ENCODE data around the gene ARF1. TPM values are rescaled to one million over a fixed set of nuclear protein-coding genes. Genes with fewer than 3 reads are reported as not detected.
A peak's percentile ranks its signal among the peaks of the same experiment; 100 is the strongest.

The ARF1 gene
- total RNA-seq, 4 donors from 2014 or later: 378 to 457 (median 410) TPM

- 85 to 87% methylated on average over 12 of the region's 12 CpGs for WGBS, 2 donors
- no peak for DNase-seq
Measured at GRCh38 chr1:228134591-228134990, 52.1 kb downstream of the ARF1 start.

GRCh38 chr1:228136901-228137300, 54.4 kb downstream of the ARF1 start:
- intact Hi-C loops (cut with DNase I): loop anchor here (10.0 kb wide), 1 partner anchor 78 kb away; no protein-coding TSS in a partner anchor
- no peaks in the 10 kb centered on the region for H3K9me3 ChIP-seq
- no peak for DNase-seq
- peaks cover 12% of the 10 kb centered on the region in 2 donors for H3K4me1 ChIP-seq
- H3K27me3 ChIP-seq: no peaks in the 10 kb centered on the region
- H3K4me3 ChIP-seq (replicated peaks in 1 of 3): no peak overlapping the region
- no peak overlapping the region for H3K27ac ChIP-seq
- H3K36me3 ChIP-seq: no peaks in the 10 kb centered on the region
- WGBS, 2 donors: 55 to 64% methylated on average over 1 of the region's 1 CpG
- TF ChIP-seq CTCF (IDR thresholded peaks at IDR 0.05) (no peak), POLR2A (IDR thresholded peaks at IDR 0.05) (no peak)

More at GRCh38 chr1:228134591-228134990, 52.1 kb downstream of the ARF1 start:
- TF ChIP-seq POLR2A (IDR thresholded peaks at IDR 0.05) (no peak), CTCF (IDR thresholded peaks at IDR 0.05) (no peak)
- Histone ChIP-seq H3K27ac (no peak overlapping the region), H3K4me3 (replicated peaks in 1 of 3) (no peak overlapping the region), H3K9me3 (no peaks in the 10 kb centered on the region), H3K27me3 (no peaks in the 10 kb centered on the region), H3K36me3 (no peaks in the 10 kb centered on the region), H3K4me1 (no peaks in the 10 kb centered on the region)
- intact Hi-C loops (cut with DNase I): loop anchor here (10.0 kb wide), 1 partner anchor 80 kb away; no protein-coding TSS in a partner anchor

- no peak for DNase-seq
- H3K4me1 ChIP-seq: peaks cover 23 to 36% of the 10 kb centered on the region in 2 donors
- TF ChIP-seq POLR2A (IDR thresholded peaks at IDR 0.05) (no peak), CTCF (IDR thresholded peaks at IDR 0.05) (no peak)
- no peaks in the 10 kb centered on the region for H3K9me3 ChIP-seq
- peak overlapping the region; percentile 21 to 98 (median 34) for H3K4me3 ChIP-seq (replicated peaks in 1 of 3)
- peak overlapping the region; percentile 78 to 97 (median 90) for H3K27ac ChIP-seq
- intact Hi-C loops (cut with DNase I): loop anchor here (10.0 kb wide), 1 partner anchor 75 kb away; no protein-coding TSS in a partner anchor
- WGBS, 2 donors: 25 to 45% methylated on average over 17 to 30 of the region's 30 CpGs
- no peaks in the 10 kb centered on the region for H3K36me3 ChIP-seq
- H3K27me3 ChIP-seq: no peaks in the 10 kb centered on the region
Measured at GRCh38 chr1:228139406-228139930, 57.0 kb downstream of the ARF1 start.

GRCh38 chr1:228139931-228140723, 57.6 kb downstream of the ARF1 start, which contains the start of gene GUK1:
Gene GUK1, plus strand, starts transcription at chr1:228140279. Its CDS starts 24 bp downstream, at chr1:228140303.
- WGBS, 2 donors: 0% methylated on average over 14 to 15 of the region's 95 CpGs
- intact Hi-C loops (cut with DNase I): loop anchor here (5.0 to 10.0 kb wide), 2 partner anchors 33 to 75 kb away; partner anchors contain the start of gene MRPL55
- Histone ChIP-seq H3K27me3 (no peaks in the 10 kb centered on the region), H3K4me3 (replicated peaks in 1 of 3) (peak within 1 kb of the TSS; percentile 82 to 98 (median 96)), H3K4me1 (peaks cover 23 to 36% of the 10 kb centered on the region in 2 donors), H3K9me3 (no peaks in the 10 kb centered on the region), H3K27ac (peak within 1 kb of the TSS; percentile 82 to 97 (median 90)), H3K36me3 (no peaks in the 10 kb centered on the region)
- TF ChIP-seq CTCF (IDR thresholded peaks at IDR 0.05) (peak in 4 of 6 experiments; percentile 16 to 44 (median 24)), POLR2A (IDR thresholded peaks at IDR 0.05) (peak; percentile 86 to 92)
- DNase-seq: peak; percentile 100
